Memory B cell (primary cell): ENCODE results near the gene ZSWIM1.

Experiments used
- ATAC-seq: fragments of 150-1000 bp; cut with Tn5 transposase; 2 replicates; pipeline ENCODE4 v1.10.0; 2021; ENCODE audit warnings: low read depth, mild to moderate bottlenecking, moderate library complexity
- DNase-seq, 2 donors: peaks; one replicate each; pipeline ENCODE4 v3.0.0; 2022; ENCODE audit warnings: low spot score in 2 of 2
- H3K27ac Mint-ChIP-seq: one replicate; pipeline ENCODE4 v1.8.0; 2022; ENCODE audit warnings: mild to moderate bottlenecking, moderate library complexity, mixed read lengths
- H3K27me3 Mint-ChIP-seq: one replicate; pipeline ENCODE4 v1.8.0; 2022; ENCODE audit warnings: mixed read lengths
- H3K36me3 Mint-ChIP-seq: one replicate; pipeline ENCODE4 v1.8.0; 2022; ENCODE audit warnings: mild to moderate bottlenecking, mixed read lengths
- H3K4me1 Mint-ChIP-seq: one replicate; pipeline ENCODE4 v1.8.0; 2022; ENCODE audit warnings: mixed read lengths
- H3K4me3 Mint-ChIP-seq: one replicate; pipeline ENCODE4 v1.8.0; 2022; ENCODE audit warnings: mild to moderate bottlenecking, moderate library complexity, mixed read lengths
- H3K9me3 Mint-ChIP-seq: one replicate; pipeline ENCODE4 v1.8.0; 2022; ENCODE audit warnings: mixed read lengths

The ZSWIM1 gene

DNA sequence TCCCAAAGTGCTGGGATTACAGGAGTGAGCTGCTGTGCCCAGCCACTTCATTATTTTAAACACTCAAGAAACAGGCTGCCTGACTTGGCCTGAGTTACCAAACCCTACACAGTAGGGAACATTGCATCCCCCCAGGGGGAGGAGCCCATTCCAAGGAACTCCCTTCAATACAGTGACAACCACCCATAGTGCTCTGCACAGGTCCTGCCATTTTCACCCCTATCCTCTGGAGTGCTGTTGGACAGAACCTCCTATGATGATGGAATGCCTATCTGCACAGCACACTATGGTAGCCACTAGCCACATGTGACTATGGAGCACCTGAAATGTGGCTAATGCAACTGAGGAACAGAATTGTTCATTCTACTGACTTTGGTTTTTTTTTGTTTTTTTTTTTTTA lies 35.6 kb upstream of the ZSWIM1 start:
- H3K36me3 Mint-ChIP-seq, result peaks cover 17% of the 10 kb centered on the region
- ATAC-seq, result no peak
- H3K9me3 Mint-ChIP-seq, result no peaks in the 10 kb centered on the region
- H3K27me3 Mint-ChIP-seq, result no peaks in the 10 kb centered on the region
- no peak overlapping the region for H3K4me3 Mint-ChIP-seq
- peaks cover 9% of the 10 kb centered on the region for H3K4me1 Mint-ChIP-seq
- no peak overlapping the region for H3K27ac Mint-ChIP-seq
- no peak for DNase-seq

DNA sequence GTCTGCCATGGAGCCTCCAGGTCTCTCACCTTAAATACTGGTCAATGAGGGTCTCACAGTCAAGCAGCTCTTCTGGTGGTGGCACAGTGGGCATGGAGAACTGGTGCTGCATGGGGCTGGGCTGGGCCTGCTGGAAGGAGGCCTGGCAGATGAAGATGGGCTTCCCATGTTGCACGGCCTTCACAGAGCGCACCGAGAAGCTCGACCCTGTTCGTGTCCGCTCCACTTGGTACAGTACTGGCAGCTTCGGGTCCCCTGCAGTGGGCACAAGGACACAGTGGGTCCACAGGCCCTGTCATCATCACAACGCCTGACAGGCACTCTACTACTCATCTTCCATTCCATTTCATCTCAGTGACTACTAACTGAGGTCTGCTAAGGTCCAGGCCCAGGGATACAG lies 32.6 kb upstream of the ZSWIM1 start:
- no peaks in the 10 kb centered on the region for H3K9me3 Mint-ChIP-seq
- peak overlapping the region; percentile 74 for H3K27ac Mint-ChIP-seq
- DNase-seq (no peak), ATAC-seq (no peak)
- H3K4me1 Mint-ChIP-seq, result peaks cover 2% of the 10 kb centered on the region
- no peaks in the 10 kb centered on the region for H3K27me3 Mint-ChIP-seq
- peaks cover 16% of the 10 kb centered on the region for H3K36me3 Mint-ChIP-seq
- H3K4me3 Mint-ChIP-seq, result no peak overlapping the region

DNA sequence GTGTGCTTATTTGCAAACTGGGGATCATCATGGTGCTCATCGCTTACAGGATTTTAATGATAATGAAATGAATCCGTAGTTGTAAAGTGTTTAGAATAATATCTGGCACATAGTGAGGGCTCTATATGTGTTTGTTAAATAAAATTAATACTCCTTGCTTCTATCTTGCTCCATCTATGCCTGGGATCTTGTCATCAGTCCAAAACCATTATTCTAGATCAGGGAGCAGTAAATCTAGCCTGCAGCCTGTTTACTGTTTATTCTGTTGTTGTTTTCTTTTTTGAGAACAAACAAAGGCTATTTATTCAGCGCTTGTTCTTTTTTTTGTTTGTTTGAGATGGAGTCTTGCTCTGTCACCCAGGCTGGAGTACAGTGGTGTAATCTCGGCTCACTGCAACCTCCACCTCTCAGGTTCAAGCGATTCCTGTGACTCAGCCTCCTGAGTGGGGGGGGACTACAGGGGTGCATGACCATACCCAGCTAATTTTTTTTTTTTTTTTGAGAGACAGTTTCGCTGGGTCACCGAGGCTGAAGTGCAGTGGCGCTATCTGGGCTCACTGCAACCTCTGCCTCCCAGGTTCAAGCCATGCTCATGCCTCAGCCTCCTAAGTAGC lies 32.0 kb upstream of the ZSWIM1 start:
- Mint-ChIP-seq H3K27ac (peak overlapping the region; percentile 74), H3K27me3 (no peaks in the 10 kb centered on the region), H3K36me3 (peaks cover 16% of the 10 kb centered on the region), H3K4me3 (no peak overlapping the region), H3K4me1 (peaks cover 2% of the 10 kb centered on the region), H3K9me3 (no peaks in the 10 kb centered on the region)
- no peak for ATAC-seq
- DNase-seq, result no peak

DNA sequence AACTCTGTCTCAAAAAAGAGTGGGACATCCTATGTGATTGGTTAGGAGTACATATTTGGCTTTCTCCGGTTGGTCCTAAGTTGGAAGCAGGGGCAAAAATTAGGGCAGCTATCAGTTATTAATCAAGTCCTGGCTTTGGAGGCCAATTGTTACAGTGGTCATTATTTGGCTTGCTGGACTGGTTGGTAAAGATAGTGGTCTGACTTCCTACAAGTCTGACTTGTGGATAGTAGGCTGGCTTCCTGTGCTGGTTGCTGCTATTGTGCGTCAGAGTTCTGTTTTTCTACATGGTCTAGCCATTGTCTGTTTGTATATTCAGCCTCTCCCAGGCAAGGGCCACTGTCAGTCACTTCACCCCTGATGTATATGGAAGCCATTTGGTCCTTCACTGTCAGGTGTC lies 30.8 kb upstream of the ZSWIM1 start:
- Mint-ChIP-seq H3K9me3 (no peaks in the 10 kb centered on the region), H3K27ac (no peak overlapping the region), H3K4me3 (no peak overlapping the region), H3K36me3 (peaks cover 11% of the 10 kb centered on the region), H3K27me3 (no peaks in the 10 kb centered on the region), H3K4me1 (peaks cover 2% of the 10 kb centered on the region)
- ATAC-seq (no peak), DNase-seq (no peak)

DNA sequence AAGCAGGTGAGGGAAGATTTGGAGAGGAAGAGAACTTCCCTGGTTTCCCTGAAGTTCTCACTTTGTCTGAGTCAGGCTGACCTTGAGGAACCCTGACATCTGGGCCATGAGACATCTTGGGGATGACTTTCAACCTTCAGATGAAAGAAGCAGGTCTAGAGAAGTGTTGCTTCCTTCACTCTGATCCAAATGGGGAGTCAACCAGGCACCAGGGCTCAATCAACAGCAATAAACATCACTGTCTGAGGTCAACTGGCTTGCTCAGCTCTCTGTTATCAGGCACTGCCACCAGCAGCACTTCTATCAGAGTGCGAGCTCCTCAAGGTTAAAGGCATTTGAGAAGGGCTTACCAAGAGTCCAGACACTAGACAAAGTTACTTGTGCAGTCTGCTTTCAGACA lies 30.1 kb upstream of the ZSWIM1 start:
- no peak for DNase-seq
- H3K27me3 Mint-ChIP-seq, result no peaks in the 10 kb centered on the region
- no peak overlapping the region for H3K4me3 Mint-ChIP-seq
- H3K9me3 Mint-ChIP-seq, result no peaks in the 10 kb centered on the region
- no peak for ATAC-seq
- no peak overlapping the region for H3K27ac Mint-ChIP-seq
- peaks cover 2% of the 10 kb centered on the region for H3K4me1 Mint-ChIP-seq
- H3K36me3 Mint-ChIP-seq, result peaks cover 9% of the 10 kb centered on the region

DNA sequence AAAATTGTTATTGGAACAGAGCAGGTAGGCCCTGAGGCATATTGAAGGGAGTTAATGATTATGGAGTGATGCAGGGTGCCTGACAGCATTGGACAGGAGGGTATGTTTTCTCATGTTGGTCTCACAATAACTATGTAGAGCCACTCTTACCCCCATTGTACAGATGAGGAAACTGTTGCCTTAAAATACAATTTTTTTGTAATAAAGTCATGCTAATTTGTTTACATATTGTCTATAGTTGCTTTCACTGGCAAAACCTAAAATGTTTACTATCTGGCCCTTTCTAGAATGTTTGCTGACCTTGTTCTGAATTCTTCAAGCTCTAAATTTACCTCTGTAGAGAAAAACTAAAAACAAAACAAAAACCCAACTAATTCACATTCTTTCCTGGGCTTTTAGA lies 29.5 kb upstream of the ZSWIM1 start:
- Mint-ChIP-seq H3K36me3 (peaks cover 9% of the 10 kb centered on the region), H3K4me1 (peaks cover 2% of the 10 kb centered on the region), H3K4me3 (no peak overlapping the region), H3K27me3 (no peaks in the 10 kb centered on the region), H3K27ac (no peak overlapping the region), H3K9me3 (no peaks in the 10 kb centered on the region)
- DNase-seq, result no peak
- ATAC-seq, result no peak

DNA sequence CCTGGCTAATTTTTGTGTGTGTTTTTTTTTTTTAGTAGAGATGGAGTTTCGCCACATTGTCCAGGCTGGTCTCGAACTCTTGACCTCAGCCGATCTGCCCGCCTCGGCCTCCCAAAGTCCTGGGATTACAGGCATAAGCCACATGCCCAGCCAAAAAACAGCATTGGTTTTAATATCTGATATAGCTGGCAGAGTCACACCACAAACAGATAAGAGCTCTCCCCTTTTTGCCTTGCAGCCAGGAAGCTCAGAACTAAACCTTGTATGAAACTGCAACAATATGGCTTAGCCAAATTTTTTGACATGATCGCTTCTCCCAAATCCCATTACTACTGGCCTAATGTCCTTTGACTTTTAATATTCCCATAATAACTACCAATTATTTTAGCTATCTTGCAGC lies 28.7 kb upstream of the ZSWIM1 start:
- H3K4me3 Mint-ChIP-seq, result no peak overlapping the region
- H3K36me3 Mint-ChIP-seq, result peaks cover 9% of the 10 kb centered on the region
- peaks cover 2% of the 10 kb centered on the region for H3K4me1 Mint-ChIP-seq
- no peaks in the 10 kb centered on the region for H3K27me3 Mint-ChIP-seq
- ATAC-seq (no peak), DNase-seq (no peak)
- H3K27ac Mint-ChIP-seq, result no peak overlapping the region
- H3K9me3 Mint-ChIP-seq, result no peaks in the 10 kb centered on the region

DNA sequence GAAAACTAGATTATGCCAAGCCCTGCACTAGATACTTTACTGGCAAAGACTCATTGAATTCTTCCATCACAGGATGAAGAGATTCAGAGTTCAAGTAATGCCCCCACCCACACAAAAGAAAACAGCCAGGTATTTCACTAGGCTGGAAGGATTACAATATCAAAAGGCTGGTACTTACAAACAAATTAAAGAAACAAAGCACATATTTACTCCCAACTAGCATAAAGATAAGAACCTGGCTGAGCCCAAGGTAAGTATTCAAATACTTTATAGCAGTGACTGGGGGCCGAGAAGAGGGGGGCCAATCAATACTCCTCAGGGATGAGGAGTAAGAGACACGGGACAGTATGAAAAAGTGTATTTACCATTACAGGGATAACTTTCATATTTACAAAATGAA lies 27.5 kb upstream of the ZSWIM1 start:
- H3K4me3 Mint-ChIP-seq, result no peak overlapping the region
- peaks cover 8% of the 10 kb centered on the region for H3K36me3 Mint-ChIP-seq
- H3K9me3 Mint-ChIP-seq, result no peaks in the 10 kb centered on the region
- H3K27ac Mint-ChIP-seq, result no peak overlapping the region
- no peak for DNase-seq
- no peak for ATAC-seq
- no peaks in the 10 kb centered on the region for H3K27me3 Mint-ChIP-seq
- H3K4me1 Mint-ChIP-seq, result peaks cover 8% of the 10 kb centered on the region

DNA sequence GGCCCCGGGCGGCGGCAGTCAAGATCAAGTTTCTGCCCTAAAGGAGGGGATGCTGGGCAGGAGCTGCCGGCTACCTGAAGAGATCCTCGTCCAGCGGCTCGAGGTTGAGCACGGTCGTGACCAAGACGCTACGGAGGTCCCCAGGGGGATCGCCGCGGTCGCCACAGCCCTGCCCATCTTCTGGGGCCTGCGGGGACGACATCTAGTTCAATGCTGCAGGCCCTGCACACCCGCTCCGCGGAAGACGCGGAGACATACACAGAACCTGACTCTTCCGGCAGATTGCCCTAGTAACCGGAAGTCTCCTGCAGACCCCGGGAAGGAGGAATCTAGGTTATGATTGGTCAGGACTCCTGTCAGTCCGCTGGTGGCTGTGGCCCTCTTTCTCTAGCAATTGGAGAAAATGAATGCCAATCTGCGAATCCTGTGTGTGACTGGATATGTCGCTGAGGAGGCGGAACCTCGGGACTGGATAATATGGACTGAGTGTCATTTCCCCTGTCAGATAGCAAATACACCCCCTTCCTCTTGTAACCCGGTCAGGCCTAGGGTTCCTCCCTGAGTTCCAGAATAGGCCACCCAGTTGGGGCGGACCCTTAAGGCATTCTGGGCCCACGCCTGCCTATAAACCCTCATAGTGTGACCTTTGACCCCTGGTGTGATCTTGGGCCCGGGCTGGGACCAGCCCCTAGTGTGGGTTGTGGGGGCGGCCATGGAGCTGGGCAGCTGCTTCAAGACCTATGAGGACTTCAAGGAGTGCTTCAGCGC lies 23.7 kb upstream of the ZSWIM1 start, which contains the start of the genes ACOT8 and ZSWIM3:
Gene ACOT8 (minus strand): TSS at position 279 of the 768 bp plus-strand sequence. CDS start 77 bp downstream, at position 202.
Gene ZSWIM3 (plus strand): TSS at position 501 of the 768 bp plus-strand sequence. CDS start 212 bp downstream, at position 713.
- peak; percentile 79 to 96 for DNase-seq
- H3K36me3 Mint-ChIP-seq, result peaks cover 4% of the 10 kb centered on the region
- peak within 1 kb of the TSS; percentile 93 for H3K27ac Mint-ChIP-seq
- H3K9me3 Mint-ChIP-seq, result no peaks in the 10 kb centered on the region
- peak within 1 kb of the TSS; percentile 96 for H3K4me3 Mint-ChIP-seq
- peaks cover 13% of the 10 kb centered on the region for H3K4me1 Mint-ChIP-seq
- no peaks in the 10 kb centered on the region for H3K27me3 Mint-ChIP-seq
- ATAC-seq, result peak; percentile 96

DNA sequence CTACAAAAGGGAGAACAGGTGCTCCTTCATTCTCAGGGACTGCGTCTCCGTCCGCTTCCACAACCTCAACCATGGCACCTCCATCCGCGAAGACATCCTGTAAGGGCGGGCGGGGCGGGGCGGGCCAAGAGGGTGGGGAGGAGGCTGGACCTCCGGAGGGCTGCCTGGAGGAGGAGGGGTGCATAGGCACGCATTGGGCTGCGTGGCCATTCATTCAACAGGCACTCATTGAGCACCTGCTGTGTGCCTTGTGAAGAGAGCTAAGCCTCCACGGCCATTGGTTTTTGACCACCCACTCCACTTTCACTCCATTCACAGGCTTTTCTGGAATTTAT lies 23.2 kb upstream of the ZSWIM1 start:
- H3K4me1 Mint-ChIP-seq, result peaks cover 13% of the 10 kb centered on the region
- no peak for DNase-seq

DNA sequence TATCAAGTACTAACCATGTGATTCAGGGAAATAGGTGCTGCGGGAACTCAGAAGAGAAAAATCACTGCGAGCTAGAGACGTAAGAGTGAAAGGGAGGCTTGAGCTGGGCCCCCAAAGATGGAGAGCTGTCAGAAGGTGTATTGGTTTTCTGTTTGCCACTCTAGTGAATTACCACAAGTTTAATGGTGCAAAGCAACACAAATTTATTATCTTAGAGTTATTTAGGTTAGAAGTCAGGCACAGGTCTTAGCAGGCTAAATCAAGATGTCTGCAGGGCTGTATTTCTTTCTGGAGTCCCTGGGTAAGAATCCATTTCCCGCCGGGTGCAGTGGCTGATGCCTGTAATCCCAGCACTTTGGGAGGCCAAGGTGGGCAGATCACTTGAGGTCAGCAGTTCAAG lies 21.1 kb upstream of the ZSWIM1 start:
- Mint-ChIP-seq H3K27ac (no peak overlapping the region), H3K36me3 (peaks cover 3% of the 10 kb centered on the region), H3K27me3 (no peaks in the 10 kb centered on the region), H3K4me1 (peaks cover 16% of the 10 kb centered on the region), H3K9me3 (no peaks in the 10 kb centered on the region), H3K4me3 (no peak overlapping the region)
- ATAC-seq, result no peak
- DNase-seq, result no peak

More for the DNA sequence above, 23.2 kb upstream of the ZSWIM1 start:
- Mint-ChIP-seq H3K4me3 (peak overlapping the region; percentile 96), H3K36me3 (peaks cover 2% of the 10 kb centered on the region), H3K9me3 (no peaks in the 10 kb centered on the region), H3K27me3 (no peaks in the 10 kb centered on the region), H3K27ac (peak overlapping the region; percentile 93)
- ATAC-seq, result peak; percentile 9

DNA sequence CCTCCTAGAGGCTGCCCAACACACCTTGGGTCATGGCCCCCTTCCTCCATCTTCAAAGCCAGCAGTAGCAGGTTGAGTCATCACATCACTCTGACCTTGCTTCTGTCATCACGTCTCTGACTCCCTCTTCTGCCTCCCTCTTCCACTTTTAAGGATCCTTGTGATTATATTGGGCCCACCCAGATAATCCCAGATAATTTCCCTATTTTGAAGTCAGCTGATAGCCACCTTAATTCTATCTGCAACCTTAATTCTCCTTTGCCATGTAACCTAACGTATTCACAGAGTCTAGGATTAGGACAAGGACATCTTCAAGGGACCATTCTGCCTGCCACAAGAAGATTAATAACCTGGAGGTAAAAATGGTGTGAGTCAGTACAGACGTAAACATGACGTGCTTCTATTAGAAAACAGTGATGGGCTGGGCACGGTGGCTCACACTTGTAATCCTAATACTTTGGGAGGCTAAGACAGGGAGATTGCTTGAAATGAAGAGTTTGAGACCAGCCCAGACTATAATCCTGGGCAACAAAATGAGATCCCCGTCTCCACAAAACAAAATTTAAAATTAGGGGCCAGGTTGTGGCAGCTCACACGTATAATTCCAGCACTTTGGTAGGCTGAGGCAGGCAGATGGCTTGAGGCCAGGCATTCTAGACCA lies 20.3 kb upstream of the ZSWIM1 start:
- no peak overlapping the region for H3K4me3 Mint-ChIP-seq
- H3K9me3 Mint-ChIP-seq, result no peaks in the 10 kb centered on the region
- H3K36me3 Mint-ChIP-seq, result peaks cover 3% of the 10 kb centered on the region
- DNase-seq (no peak), ATAC-seq (no peak)
- H3K27ac Mint-ChIP-seq, result no peak overlapping the region
- H3K4me1 Mint-ChIP-seq, result peaks cover 16% of the 10 kb centered on the region
- no peaks in the 10 kb centered on the region for H3K27me3 Mint-ChIP-seq

DNA sequence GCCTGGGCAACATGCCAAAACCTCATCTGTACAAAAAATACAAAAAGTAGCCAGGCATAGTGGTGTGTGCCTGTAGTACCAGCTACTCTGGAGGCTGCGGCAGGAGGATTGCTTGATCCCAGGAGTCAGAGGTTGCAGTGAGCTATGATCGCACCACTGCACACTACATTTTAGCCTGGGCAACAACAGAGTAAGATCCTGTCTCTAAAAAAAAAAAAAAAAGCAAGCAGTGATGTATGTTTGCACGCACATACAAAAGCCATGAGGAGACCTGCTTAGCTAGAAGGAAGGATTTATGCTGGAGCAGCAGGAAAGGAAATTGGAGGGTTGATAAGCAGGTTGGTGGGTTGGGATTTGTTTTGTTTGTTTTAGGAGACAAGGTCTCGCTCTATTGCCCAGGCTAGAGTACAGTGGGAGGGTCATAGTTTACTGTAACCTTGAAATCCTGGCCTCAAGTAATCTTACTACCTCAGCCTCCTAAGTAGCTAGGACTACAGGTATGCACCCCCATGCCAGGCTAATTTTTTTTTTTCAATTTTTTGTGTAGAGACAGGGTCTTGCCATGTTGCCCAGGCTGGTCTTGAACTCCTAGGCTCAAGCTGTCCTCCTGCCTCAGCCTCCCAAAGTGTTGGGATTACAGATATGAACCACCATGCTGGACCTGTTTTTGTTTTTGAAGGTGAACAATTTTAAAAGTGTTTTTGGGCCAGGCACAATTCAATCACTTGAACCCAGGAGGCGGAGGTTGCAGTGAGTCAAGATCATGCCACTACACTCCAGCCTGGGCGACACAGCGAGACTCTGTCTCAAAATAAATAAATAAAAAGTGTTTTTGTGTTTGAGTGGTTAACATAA lies 19.6 kb upstream of the ZSWIM1 start:
- ATAC-seq, result no peak
- Mint-ChIP-seq H3K4me3 (no peak overlapping the region), H3K27ac (no peak overlapping the region), H3K27me3 (no peaks in the 10 kb centered on the region), H3K9me3 (no peaks in the 10 kb centered on the region), H3K36me3 (peaks cover 3% of the 10 kb centered on the region), H3K4me1 (peaks cover 16% of the 10 kb centered on the region)
- no peak for DNase-seq
